ENCODE results near the gene ATP13A3. TPM values are rescaled to one million over a fixed set of nuclear protein-coding genes. Genes with fewer than 3 reads are reported as not detected.

ATP13A3 gene
- total and polyA plus RNA-seq, 2 experiments from 2014 or later: 20.0 to 202 TPM

- TF ChIP-seq ZNF462 (CRISPR knock-in tag; IDR thresholded peaks at IDR 0.05) (no peak), ZNF114 (CRISPR knock-in tag; IDR thresholded peaks at IDR 0.05) (no peak), STAT1 (IDR thresholded peaks at IDR 0.05; ENCODE audit: unreplicated experiment) (no peak), POLR2AphosphoS5 (IDR thresholded peaks at IDR 0.05; ENCODE audit: low read depth) (no peak)
- TF ChIP-seq, protein P1, sequence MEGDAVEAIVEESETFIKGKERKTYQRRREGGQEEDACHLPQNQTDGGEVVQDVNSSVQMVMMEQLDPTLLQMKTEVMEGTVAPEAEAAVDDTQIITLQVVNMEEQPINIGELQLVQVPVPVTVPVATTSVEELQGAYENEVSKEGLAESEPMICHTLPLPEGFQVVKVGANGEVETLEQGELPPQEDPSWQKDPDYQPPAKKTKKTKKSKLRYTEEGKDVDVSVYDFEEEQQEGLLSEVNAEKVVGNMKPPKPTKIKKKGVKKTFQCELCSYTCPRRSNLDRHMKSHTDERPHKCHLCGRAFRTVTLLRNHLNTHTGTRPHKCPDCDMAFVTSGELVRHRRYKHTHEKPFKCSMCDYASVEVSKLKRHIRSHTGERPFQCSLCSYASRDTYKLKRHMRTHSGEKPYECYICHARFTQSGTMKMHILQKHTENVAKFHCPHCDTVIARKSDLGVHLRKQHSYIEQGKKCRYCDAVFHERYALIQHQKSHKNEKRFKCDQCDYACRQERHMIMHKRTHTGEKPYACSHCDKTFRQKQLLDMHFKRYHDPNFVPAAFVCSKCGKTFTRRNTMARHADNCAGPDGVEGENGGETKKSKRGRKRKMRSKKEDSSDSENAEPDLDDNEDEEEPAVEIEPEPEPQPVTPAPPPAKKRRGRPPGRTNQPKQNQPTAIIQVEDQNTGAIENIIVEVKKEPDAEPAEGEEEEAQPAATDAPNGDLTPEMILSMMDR (conservative IDR thresholded peaks at IDR 0.05; ENCODE audit: low read depth in 2 of 2): no peak
Measured at GRCh38 chr3:194367992-194368841, 118.6 kb downstream of the ATP13A3 start (continued).

- H3K9me3 Mint-ChIP-seq: no peaks in the 10 kb centered on the region
- Histone ChIP-seq H3K4me1 (ENCODE audit: insufficient read depth) (0 out of 2 replicates have a peak, but pooled peaks cover 15% of the 10 kb centered on the region), H2AFZ (no peak overlapping the region), H3K36me3 (ENCODE audit: insufficient read depth) (no peaks in the 10 kb centered on the region), H3K27me3 (ENCODE audit: insufficient read depth) (no peaks in the 10 kb centered on the region), H3F3A (replicated peaks; ENCODE audit: low read depth) (no peaks in the 10 kb centered on the region), H3K9me2 (ENCODE audit: insufficient read depth) (no peaks in the 10 kb centered on the region), H3K4me3 (no peak overlapping the region), H3K27ac (ENCODE audit: low read depth) (no peak overlapping the region), H3K4me2 (no peak overlapping the region), H4K20me1 (replicated peaks; ENCODE audit: insufficient read depth) (no peaks in the 10 kb centered on the region), H3K79me2 (replicated peaks; ENCODE audit: insufficient read depth) (no peaks in the 10 kb centered on the region)
- DNase-seq (ENCODE audit: low spot score): no peak
- no peaks in the 10 kb centered on the region for H3K36me3 Mint-ChIP-seq (ENCODE audit: low read depth)
- no peak overlapping the region for H3K27ac Mint-ChIP-seq
- no peak overlapping the region for H3K4me3 Mint-ChIP-seq
- peaks cover 28% of the 10 kb centered on the region for H3K27me3 Mint-ChIP-seq (ENCODE audit: insufficient read depth, low read depth, poor library complexity)
- peaks cover 29% of the 10 kb centered on the region for H3K4me1 Mint-ChIP-seq
- no peak for ATAC-seq
- TF ChIP-seq ZNF331 (CRISPR knock-in tag; IDR thresholded peaks at IDR 0.05; ENCODE audit: low read depth) (no peak), ZNF114 (CRISPR knock-in tag; IDR thresholded peaks at IDR 0.05) (no peak), EZH2 (IDR thresholded peaks at IDR 0.05; ENCODE audit: low read depth, unreplicated experiment) (no peak), CREB1 (CRISPR knock-in tag; IDR thresholded peaks at IDR 0.05; ENCODE audit: low read depth) (no peak), EZH2phosphoT487 (IDR thresholded peaks at IDR 0.05; ENCODE audit: unreplicated experiment) (no peak), JUNB (IDR thresholded peaks at IDR 0.05; ENCODE audit: unreplicated experiment) (no peak)
- TF ChIP-seq, protein P1 (conservative IDR thresholded peaks at IDR 0.05; ENCODE audit: low read depth in 2 of 2): no peak
Measured at GRCh38 chr3:194365978-194366490, 120.8 kb downstream of the ATP13A3 start.
